ENCODE results near the gene OR8D4.
A peak's percentile ranks its signal among the peaks of the same experiment; 100 is the strongest.
"Not testable (repeated sequence)": the region's sequence is repeated elsewhere in the genome, so short reads cannot be mapped to it uniquely, and the experiment has no call there.

OR8D4 gene

DNA sequence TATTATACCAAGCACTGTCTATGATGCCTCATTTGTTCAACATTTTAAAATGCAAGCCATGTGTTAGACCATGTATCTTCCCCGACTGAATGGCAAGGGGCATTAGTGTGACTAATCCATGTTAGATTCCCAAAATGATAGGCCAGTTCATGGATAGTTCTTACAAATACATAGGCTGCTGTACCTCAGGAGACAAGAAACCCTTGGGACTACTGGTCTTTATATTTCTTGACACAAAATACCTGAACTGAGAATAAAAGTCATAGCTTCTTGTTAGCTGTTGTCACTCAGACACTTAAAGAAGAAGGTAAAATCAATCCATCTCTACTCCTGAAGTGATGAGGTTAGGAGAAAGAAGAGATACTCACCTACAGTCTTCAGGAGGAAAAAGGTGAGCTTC is at the start of gene OR8D4:
OR8D4 (plus strand) TSS at position 301 of the 400 bp plus-strand sequence. CDS start 4,265 bp downstream, outside the sequence.
- no peak for DNase-seq

DNA sequence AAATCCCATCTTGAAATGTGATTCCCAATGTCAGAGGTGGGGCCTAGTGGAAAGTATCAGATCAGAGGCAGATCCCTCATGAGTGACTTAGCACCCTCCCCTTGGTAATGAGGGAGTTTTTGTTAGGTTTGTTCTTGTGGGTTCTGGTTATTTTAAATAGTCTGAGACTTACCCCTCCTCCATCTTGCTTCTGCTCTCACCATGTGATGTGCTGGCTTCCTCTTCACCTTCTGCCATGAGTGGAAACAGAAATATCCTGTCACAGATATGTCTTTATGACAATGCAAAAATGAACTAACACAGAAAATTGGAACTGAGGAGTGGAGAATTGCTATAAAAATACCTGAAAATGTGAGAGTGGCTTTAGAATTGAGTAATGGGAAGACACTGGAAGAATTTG is 49.6 kb upstream of the OR8D4 start:
- peak; percentile 33 for DNase-seq

DNA sequence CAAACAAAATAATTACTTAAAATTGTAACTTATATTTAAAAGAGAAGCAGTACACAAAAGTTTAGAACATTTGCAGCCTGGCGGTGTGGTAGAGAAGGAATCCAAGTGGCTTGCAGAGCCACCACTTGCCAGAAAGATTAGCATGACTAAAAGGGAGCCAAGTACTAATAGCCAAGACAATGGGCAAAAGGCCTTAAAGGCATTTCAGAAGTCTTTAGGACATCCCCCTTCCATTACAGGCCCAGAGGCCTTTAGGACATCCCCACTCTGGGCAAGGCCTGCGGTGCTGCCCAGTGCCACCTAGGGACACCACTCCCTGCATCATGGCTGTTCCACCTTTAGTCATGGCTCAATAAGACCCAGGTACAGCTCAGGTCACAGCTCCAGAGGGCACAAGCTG is 48.9 kb upstream of the OR8D4 start:
- no peak for DNase-seq

DNA sequence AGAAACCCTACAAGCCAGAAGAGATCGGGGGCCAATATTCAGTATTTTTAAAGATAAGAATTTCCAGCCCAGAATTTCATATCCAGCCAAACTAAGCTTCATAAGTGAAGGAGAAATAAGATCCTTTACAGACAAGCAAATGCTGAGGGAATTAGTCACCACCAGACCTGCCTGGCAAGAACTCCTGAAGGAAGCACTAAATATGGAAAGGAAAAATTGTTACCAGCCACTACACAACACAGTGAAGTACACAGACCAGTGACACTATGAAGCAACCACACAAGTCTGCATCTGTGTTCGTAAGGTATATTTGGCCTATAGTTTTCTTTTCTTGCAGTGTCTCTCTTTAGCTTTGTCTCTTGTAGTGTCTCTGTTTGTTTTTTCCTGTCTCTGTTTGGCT is 45.5 kb upstream of the OR8D4 start:
- no peak for DNase-seq

DNA sequence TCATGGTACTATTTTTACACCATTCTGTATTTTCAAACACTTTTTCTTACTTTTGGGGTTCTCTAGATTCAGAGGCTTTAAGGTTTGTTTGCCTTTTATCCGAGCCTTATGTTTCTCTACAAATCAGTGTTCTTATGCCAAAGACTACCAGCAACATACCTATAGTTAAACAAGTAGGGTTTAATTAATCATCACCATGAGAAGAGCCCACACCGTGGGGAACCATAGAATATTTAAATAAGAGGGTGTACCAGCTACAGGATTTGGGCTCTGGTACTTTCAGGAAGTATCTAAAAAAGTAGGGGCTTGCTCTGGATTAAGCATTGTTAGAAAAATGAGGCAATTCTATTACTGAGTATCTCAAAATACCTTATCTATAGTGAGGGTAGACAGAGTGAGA is 42.2 kb upstream of the OR8D4 start:
- no peak for DNase-seq

DNA sequence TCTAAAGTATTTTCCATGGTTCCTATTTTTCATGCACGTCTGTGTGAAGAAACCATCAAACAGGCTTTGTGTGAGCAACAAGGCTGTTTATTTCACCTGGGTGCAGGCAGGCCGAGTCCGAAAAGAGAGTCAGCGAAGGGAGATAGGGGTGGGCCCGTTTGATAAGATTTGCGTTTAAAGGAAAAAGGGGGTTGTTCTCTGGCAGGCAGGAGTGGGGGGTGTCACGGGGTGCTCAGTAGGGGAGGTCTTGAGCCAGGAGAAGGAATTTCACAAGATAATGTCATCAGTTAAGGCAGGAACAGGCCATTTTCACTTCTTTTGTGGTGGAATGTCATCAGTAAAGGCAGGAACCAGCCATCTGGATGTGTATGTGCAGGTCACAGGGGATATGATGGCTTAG is 36.7 kb upstream of the OR8D4 start:
- not testable (repeated sequence) for DNase-seq

DNA sequence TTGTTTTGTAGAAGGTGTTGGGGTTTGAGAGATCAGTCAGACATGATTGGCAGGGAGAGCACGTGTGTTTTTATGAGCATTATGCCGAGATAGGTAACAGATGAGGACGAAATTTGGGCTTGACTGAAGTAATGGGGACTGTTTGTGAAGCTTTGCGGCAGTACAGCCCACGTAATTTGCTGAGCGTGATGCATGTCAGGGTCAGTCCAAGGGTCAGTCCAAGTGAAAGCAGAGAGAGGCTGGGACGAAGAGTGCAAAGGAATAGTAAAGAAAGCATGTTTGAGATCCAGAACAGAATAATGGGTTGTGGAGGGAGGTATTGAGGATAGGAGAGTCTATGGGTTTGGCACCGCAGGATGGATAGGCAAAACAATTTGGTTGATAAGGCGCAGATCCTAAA is 34.2 kb upstream of the OR8D4 start:
- DNase-seq: not testable (repeated sequence)

DNA sequence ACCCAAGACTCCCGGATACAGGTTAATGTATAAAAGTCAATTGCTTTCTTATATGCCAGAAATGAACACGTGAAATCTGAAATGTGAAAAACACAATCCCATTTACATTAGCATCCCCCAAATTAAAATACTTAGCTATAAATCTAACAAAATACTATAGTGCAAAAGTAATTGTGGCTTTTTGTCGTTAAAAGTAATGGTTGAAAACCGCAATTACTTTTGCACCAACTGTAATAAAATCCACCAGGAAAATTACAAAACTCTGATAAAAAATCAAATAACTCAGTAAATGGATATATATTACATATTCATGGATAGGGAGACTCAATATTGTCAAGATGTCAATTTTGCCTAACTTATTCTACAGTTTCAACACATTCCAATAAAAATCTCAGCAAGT is 21.1 kb upstream of the OR8D4 start:
- DNase-seq: no peak

DNA sequence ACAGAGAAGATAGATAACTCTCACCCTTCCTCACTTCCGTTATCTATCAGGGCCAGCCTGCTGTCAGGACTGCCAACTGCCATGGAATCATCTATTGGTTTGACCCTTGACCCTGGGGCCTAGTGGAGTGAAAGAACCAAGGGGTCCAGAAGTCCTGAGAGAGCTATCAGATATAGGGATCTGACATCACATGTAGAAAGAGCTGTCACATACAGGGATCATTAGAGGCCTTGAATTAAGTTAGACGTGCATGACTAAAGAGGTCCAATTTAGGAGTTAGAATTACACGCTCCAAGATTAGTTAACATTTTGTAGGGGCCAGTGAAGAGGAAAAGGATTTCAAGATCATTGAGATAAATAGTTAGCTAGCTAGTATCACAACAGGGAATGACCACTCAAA is 16.4 kb upstream of the OR8D4 start, which contains the start of gene TMEM225:
TMEM225 (minus strand) TSS at position 101 of the 400 bp plus-strand sequence. CDS start 245 bp downstream, outside the sequence.
- peak; percentile 18 for DNase-seq

DNA sequence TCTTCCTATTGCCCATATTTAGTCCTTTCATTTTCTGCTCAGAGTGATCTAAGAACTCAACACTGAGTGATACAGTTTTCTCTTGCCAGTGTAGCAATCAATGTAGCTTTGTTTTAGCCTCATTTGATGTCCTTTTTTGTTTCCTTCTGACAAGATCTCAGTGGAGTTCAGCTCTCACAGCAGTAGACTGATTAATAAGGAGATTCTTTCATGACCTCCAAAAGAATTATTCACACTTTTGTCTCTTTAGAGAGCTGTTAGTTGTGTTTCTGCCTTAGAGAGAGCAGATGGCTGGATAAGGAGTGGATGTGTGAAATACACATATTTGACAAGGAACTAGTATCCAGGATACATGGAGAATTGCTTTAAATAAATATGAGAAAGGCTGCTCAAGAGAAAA is 9.9 kb upstream of the OR8D4 start:
- DNase-seq: no peak

DNA sequence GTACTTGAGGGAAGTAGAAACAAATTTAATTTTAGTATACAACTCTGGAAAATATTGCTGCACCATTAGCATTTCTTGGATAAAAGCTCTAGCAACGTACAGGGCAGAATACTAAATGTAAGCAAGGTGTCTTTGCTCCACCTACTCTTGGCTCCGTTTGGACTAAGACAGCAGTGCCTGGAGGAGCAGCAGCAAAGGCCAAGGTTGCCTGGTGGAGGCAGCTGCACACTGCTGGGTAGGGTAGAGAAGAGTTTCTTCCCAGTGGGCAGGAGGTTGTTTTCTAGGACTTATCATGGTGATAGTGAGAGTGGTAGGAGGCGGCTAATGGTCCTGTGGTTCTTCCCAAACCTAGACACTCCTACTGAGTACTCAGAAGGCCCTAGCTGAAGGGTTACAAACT is 2.2 kb upstream of the OR8D4 start:
- DNase-seq: no peak

DNA sequence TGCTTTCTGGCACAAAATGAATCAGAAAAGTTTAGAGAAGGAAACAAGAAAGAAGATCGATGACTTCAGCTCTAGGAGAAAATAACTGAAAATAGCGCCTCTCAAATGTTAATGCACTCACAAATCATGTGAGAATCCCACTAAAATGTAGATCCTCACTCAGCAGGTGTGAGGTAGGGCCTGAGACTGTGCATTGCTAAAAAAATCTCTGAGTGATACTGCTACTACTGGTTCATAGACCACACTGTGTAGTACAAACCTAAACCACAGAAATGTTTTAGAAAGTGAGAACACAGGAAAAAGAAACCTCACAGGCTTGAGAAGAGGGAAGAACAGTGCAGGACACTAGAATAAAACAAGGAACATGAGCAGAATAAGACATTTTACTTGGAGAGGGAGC is 2.0 kb downstream of the OR8D4 start:
- DNase-seq: no peak

DNA sequence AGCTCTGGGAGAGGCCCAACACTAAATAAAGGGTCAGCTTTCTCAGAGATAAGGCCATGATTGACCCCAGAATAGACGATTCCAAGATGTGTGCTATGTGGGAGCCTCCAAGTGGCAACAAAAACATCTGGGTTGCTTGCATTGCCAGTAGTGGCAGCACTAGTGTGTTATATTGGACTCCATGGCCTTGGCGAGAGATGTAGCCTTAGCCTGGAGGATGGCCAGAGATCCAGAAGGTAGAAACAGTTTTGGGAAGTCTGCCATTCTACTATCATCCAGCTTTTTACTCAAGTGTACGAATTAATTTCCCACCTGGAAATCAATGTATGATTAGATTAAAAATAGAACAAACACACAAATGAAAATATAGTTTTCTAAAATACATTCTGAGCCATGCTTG is 3.0 kb downstream of the OR8D4 start:
- no peak for DNase-seq

DNA sequence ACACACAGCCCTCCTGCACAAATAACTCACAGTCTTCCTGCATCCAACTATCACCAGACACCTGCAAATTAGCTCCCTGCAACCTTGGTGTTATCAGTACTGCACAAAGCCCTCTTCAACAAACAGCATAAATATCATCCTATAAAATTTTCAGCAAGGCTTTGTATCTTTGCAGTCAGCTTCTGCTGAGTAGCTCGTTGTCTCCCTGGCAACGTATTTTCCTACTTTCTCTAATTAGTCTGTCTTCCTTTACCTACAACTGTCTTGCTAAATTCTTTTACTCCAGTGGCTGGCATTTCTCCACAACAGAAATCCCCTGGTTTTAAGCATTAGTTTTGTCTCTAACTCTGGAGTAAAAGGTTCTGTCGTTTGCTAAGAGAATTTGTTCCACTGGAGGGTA is 3.9 kb downstream of the OR8D4 start:
- no peak for DNase-seq

DNA sequence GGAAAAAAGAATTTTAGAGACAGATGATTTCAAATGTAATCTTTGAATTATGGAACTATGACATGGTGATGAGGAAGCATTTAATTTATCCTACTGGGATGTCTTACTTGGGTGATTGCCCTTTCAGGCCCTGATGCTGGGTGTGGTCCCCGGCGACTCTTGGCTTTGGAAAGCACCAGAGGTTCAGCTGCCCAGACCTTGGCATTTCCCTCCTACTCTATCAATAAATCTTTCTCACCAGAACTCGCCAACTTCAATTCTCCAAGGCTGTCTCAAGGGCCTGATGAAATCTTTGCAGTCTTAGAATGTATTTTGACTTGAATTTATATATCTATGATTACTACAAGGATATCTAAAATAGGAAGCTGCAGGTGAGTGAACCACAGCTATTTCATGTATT is 19.0 kb downstream of the OR8D4 start:
- DNase-seq: no peak

DNA sequence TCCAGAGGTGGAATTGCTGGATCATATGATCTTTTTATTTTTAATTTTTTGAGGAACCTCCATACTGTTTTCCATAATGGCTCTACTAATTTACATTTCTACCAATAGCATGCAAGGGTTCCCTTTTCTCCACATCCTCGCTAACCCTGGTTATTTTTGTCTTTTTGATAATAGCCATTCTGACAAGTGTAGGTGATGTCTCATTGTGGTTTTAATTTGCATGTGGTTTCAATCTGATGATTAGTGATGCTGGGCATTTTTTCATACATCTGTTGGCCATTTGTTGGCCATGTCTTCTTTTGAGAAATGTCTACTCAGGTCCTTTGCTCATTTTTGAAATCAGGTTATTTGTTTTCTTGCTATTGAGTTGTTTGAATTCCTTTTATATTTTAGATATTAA is 22.1 kb downstream of the OR8D4 start:
- no peak for DNase-seq

DNA sequence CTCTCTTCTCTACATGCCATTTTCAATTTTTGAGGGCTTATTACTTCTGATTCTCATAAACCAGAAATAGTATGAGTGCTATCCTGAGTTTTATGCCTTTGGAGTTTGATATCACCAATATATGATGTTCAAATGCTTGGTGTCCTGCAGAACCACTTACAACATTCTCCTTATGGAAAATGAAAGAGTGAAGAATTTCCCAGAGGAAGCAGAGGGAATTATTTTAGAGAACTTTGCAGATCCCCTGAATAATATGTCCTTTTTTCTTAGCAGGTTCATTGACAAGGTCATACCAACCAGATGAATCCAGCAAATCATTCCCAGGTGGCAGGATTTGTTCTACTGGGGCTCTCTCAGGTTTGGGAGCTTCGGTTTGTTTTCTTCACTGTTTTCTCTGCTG is 37.4 kb downstream of the OR8D4 start, which contains the start of gene OR4D5:
OR4D5 (plus strand) TSS at position 301 of the 400 bp plus-strand sequence; CDS start at position 301, 0 bp downstream.
- DNase-seq: no peak

DNA sequence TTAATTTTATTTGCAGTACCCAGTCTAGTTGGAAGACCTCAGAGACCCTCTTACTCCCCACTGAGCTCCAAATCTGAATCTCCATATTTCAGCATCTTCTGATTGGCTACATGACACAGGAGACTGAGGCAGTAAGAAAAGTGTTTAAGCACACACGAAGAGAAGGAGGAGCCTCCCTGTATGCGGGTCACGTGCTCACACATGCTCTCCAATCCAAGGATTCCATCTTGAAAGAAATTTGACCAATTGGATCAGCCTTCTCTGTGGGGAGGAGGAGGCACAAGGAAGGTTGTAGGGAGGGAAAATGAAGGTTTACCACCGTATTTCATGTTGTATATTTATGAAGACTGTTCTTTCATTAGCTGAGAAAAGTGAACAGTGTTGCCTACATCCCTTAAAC is 40.4 kb downstream of the OR8D4 start:
- no peak for DNase-seq

DNA sequence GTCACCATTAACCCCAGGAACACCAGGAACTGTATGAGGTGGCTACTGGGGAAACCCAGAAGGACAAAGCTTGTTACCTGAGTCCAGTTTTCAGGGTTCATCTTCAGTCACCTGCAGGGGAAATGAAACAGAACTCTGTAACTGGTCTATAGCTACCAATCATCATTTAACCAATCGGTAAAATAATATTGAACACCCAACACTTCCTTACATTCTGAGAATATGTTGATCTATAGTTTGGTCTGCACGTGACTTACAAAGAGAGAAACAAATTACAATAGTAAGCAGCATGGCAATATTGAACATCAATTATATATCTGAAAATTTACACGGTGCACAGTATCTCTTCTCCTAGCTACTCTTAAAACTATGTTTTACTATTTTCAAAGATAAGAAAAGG is 41.8 kb downstream of the OR8D4 start, which contains the start of gene OR6T1:
OR6T1 (minus strand) TSS at position 101 of the 400 bp plus-strand sequence; CDS start at position 101, 0 bp downstream.
- DNase-seq: no peak

DNA sequence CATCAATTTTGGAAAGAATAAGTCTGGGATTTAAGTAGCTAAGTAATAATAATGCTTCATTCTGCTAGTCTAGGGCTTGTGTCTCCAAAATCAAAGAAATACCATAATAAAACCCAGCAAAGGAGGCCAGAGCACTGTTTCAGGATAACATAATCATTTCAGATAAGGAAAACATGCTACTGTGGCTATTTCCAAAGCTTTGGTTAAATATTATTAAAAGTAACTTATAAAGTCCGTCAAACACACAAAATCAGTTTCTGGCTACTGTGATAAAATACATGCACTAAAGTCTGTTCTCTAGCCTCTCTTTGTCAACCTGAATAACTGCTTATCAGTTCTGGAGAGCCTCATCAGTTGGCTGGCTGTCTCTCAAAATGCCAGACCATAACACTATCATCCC is 43.2 kb downstream of the OR8D4 start:
- no peak for DNase-seq

DNA sequence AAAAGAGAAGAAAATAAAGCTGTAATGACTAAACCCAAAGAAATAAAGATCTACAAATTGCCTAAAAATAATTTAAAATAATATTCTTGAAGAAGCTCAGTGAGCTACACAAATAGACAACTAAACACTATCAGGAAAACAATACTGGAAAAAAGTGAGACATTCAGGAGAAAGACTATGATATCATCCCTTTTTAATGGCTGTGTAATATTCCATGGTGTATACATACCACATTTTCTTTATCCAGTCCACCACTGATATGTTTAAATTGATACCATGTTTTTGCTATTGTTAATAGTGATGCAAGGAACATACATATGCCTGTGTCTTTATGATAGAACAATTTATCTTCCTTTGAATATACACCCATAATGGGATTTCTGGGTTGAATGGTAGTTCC is 54.8 kb downstream of the OR8D4 start:
- DNase-seq: no peak

Measured in OCI-M1 (cell line).